Esophagus (tissue), 2 donors: Measurements from ENCODE around the gene RASA3. TPM values are rescaled to one million over a fixed set of nuclear protein-coding genes. Genes with fewer than 3 reads are reported as not detected.

Experiments
- H3K27ac ChIP-seq, 2 donors: one replicate each; pipeline ENCODE4 v1.5.1; 2013; ENCODE audit warnings: low read depth in 2 of 2, mild to moderate bottlenecking in 2 of 2, inconsistent platforms in 1 of 2, low read length in 1 of 2, moderate library complexity in 1 of 2
- H3K27me3 ChIP-seq, 2 donors: one replicate each; pipeline ENCODE4 v1.6.1; 2013; ENCODE audit warnings: low read length in 2 of 2, control low read depth in 1 of 2, mild to moderate bottlenecking in 1 of 2; ENCODE audit not compliant: insufficient read depth in 2 of 2, control insufficient read depth in 1 of 2
- H3K36me3 ChIP-seq, 2 donors: one replicate each; pipeline ENCODE4 v1.6.1; 2013; ENCODE audit warnings: low read length in 1 of 2; ENCODE audit not compliant: control insufficient read depth in 2 of 2, insufficient read depth in 2 of 2
- H3K4me1 ChIP-seq, 2 donors: one replicate each; pipeline ENCODE4 v1.6.1; 2013; ENCODE audit warnings: low read length in 1 of 2; ENCODE audit not compliant: control insufficient read depth in 2 of 2, insufficient read depth in 2 of 2
- H3K4me3 ChIP-seq, 2 donors: one replicate each; pipeline ENCODE4 v1.5.1; 2013; ENCODE audit warnings: low read length in 2 of 2, mild to moderate bottlenecking in 2 of 2, low read depth in 1 of 2, moderate library complexity in 1 of 2
- H3K9me3 ChIP-seq, 2 donors: one replicate each; pipeline ENCODE4 v1.6.1; 2013; ENCODE audit warnings: mild to moderate bottlenecking in 2 of 2, low read depth in 1 of 2, low read length in 1 of 2, moderate library complexity in 1 of 2; ENCODE audit not compliant: control insufficient read depth in 2 of 2, insufficient read depth in 1 of 2
- WGBS, 2 donors: extraction: QIAGEN DNeasy Blood & Tissue Kit; methylation state at CpG; one replicate each; pipeline ENCODE4 v1.1.7; 2013; 5-methylcytosine and 5-hydroxymethylcytosine counted together
- polyA plus RNA-seq, 2 donors: library from polyadenylated mRNA; stranded (reverse); fragments of 200-250 nt; gene quantifications; one replicate each; pipeline ENCODE4 v1.2.3, GENCODE V29; 2013
- donor health status: healthy with polysubstance abuse.
- donor health status: Bipolar disorder and iron deficiency.

The RASA3 gene
- polyA plus RNA-seq, 2 donors: 1.5 to 1.8 TPM

DNA sequence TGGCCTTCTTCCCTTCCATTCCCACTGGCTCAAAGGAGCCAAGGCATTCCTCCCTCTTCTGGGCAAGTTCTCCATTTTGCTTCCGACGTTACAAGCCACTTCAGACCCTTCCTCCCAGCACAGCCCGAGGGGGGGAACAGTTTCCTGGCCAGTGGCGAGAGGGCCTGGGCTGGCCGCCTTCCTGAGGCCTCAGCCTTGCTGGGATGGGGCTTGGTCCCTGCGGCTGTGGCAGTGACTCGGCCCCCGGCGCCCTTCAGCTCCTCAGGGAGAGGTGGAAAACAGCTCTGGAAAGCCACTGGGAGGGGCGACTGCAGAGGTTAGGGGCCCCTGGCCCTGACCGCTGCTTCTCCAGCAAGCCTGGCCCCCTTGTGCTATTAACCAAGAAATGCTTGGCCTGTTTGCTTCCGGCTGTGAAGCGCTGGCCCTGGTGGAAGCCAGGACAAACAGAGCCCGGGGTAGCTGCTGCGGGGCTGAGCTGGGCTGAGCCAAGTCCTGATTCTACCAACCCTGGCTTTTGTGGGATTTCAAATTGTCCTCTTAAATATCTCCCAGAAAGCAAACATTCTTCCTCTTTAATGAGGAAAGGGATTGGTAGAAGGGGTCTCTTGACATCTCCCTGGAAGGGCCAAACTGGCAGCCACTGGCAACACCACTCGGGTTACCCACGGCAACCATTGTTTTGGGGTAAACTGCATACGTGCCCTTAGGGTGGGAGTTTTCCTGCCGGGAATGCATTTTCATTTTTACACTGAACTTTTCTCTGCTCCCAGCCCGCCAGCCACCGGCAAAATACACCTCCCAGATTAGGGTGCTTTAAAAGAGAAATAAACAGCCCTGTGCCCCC is 197.2 kb downstream of the RASA3 start:
- WGBS, 2 donors: 43 to 55% methylated on average over 21 of the region's 21 CpGs
- no peak overlapping the region for H3K4me3 ChIP-seq
- no peaks in the 10 kb centered on the region for H3K27me3 ChIP-seq
- no peaks in the 10 kb centered on the region for H3K9me3 ChIP-seq
- H3K4me1 ChIP-seq: peaks cover 0 to 1% of the 10 kb centered on the region in 2 donors
- H3K36me3 ChIP-seq: no peaks in the 10 kb centered on the region
- no peak overlapping the region for H3K27ac ChIP-seq

DNA sequence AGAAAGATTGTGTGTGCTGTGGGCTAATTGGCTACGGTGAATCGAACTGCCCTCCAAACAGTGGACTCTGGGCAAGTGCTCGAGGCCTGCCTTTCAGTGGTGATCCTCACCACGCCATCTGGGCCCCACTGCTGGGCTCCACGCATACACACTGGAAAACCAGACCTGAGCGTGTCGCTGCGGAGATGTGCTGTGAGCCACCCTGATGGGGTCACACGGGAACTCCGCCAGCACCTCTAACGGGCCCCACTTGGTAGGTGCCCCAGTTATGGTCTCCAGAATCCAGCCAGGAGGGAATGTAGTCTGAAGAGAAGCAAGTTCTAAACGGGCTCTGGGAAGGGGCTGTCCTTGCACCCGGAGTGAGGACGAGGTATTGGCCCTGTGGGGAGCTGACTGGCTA is 197.8 kb downstream of the RASA3 start:
- 86 to 90% methylated on average over 14 of the region's 14 CpGs for WGBS, 2 donors
- H3K9me3 ChIP-seq: no peaks in the 10 kb centered on the region
- no peaks in the 10 kb centered on the region for H3K27me3 ChIP-seq
- peaks cover 0 to 1% of the 10 kb centered on the region in 2 donors for H3K4me1 ChIP-seq
- H3K4me3 ChIP-seq: no peak overlapping the region
- no peaks in the 10 kb centered on the region for H3K36me3 ChIP-seq
- H3K27ac ChIP-seq: no peak overlapping the region

DNA sequence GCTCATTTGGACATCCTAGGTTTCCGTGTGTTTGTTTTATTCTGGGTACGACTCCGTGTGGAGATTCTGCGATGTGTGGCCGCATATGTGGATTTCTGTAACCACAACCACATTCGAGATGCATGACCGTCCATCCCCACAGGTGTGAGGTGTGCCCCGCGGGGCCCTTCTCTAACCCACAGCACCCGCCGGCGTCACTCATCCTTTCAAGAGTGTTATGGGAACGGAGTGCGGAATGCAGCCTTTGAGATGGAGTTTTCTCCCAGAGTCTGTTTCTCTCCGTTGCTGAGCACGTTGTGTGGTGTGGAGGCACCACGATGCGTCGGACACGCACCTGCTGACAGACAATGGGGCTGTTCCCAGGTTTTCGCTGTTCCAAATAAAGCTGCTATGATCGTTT is 198.5 kb downstream of the RASA3 start:
- 94 to 96% methylated on average over 22 of the region's 22 CpGs for WGBS, 2 donors
- Histone ChIP-seq H3K9me3 (no peaks in the 10 kb centered on the region), H3K27ac (no peak overlapping the region), H3K4me3 (no peak overlapping the region), H3K4me1 (peaks cover 0 to 7% of the 10 kb centered on the region in 2 donors), H3K27me3 (no peaks in the 10 kb centered on the region), H3K36me3 (no peaks in the 10 kb centered on the region)

DNA sequence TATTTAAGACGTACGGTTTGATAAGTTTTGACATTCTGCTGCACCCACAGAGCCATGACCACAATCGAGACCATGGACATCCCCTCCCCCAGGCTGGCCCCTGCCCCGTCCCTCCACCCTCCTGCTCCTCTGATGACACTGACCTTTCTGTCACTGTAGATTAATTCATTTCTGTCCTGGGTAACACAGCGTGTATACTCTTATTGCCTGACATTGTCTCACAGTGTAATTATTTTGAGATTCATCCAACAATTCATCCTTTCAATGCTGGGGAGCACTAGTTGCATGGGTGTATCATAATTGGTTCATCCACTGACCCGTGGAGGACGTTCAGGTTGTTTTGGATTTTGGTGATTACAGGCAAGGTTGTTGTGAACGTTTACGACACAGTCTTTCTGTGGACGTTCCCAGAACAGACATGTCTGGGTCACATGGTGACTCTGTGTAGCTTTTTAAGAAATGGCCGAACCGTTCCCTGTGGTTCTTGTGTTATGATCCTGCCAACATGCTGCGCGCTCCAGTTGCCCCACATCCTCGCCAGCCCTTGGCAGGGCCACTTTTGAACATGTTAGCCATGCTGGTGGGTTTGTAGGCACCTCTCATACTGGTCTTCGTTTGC is 200.5 kb downstream of the RASA3 start:
- Histone ChIP-seq H3K4me3 (no peak overlapping the region), H3K9me3 (no peaks in the 10 kb centered on the region), H3K27me3 (no peaks in the 10 kb centered on the region), H3K36me3 (no peaks in the 10 kb centered on the region), H3K27ac (no peak overlapping the region), H3K4me1 (peaks cover 0 to 12% of the 10 kb centered on the region in 2 donors)
- WGBS, 2 donors: 81% methylated on average over 16 of the region's 16 CpGs

DNA sequence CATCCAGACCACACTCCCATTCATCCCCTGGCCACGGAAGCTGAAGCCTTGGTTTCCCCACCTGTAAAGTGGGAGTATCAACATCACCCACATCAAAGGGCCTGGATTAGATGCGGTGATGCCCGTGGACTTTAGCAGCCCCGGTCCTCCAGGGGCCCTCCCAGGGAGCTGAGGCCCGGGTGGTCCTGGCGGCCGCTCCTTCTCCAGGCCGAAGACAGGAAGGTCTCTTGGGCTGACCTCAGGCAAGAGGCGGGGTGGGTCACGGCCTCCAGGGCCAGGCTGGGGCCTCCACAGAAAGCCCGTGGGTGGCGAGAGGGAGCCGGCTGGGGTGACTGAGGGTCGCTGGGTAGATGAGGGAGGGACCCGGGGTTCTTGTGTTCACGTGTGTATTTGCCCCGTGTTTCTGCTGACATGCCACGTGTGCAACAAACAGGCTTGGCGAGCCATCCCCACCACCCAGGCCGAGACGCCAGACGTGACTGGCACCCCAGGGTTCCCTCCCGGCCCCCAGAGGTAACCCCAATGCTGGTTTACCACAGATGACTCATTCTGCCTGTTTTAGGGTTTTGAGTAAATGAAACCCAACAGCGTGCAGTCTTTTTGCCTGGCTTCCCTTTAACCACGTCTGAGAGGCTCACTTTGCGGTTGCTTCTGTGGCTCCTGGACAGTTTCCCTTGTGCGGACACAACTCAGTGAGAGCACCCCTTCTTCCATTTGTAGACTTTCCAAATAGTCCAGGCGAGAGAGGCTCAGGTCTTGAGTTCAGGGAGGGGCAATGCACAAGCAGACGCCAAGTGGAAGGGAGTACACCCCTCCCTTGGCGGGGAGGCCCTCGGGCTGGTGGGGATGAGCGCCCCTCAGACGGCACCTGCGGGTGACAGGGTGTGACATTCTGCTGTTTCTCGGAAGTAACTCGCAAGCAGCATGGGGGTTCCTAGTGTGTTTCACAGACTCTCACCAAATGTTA is 201.5 kb downstream of the RASA3 start:
- WGBS, 2 donors: 81 to 86% methylated on average over 36 of the region's 36 CpGs
- H3K27me3 ChIP-seq: no peaks in the 10 kb centered on the region

DNA sequence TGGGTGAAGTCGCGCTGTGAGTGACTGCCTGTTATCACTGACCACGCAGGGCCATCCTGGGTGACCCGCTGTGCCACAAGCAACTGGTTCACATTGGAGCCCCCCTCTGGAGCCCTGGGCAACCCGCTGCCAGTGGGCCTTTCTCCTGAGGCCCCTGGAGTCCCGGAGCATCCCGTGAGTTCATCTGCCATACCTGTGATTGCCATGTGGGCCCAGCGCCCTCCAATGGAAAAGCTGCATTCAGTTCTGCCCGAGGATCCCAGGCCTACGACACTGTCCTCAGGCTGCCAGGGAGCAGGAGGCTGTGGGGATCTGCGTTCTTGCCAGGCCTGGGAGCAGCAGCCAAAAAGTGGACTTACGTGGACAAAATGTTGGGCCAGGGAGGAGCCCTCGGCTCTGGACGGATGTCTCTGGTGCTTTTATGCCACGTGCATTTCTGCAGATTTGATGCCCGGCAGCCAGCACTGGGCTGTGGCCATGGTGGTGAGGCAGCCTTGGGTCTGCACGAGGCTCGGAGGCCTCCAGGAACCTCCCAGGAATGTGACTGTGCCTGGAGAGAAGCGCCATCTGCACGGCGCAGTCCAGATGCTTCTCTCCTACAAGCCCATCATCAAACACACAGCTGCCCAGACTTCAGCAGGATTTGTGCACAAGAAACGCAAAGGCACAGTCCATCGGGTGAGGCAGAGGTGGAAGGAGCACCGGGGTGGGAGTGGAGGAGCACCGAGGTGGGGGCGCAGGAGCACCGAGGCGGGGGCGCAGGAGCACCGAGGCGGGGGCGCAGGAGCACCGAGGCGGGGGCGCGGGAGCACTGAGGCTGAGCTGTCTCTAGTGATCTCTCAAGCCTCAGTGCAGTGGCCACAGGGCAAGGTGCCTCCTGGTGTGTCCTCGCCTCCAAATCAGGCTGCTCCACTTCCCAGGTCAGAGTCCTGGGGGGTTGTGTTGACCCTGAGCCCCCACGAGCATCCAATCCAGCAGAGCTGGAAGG is 202.5 kb downstream of the RASA3 start:
- Histone ChIP-seq H3K9me3 (no peaks in the 10 kb centered on the region), H3K27ac (no peak overlapping the region), H3K4me3 (no peak overlapping the region), H3K27me3 (no peaks in the 10 kb centered on the region), H3K4me1 (peaks cover 0 to 10% of the 10 kb centered on the region in 2 donors), H3K36me3 (no peaks in the 10 kb centered on the region)
- WGBS, 2 donors: 85 to 86% methylated on average over 37 to 38 of the region's 38 CpGs

More for the DNA sequence above, 201.5 kb downstream of the RASA3 start:
- H3K4me3 ChIP-seq: no peak overlapping the region
- H3K9me3 ChIP-seq: no peaks in the 10 kb centered on the region
- peaks cover 0 to 10% of the 10 kb centered on the region in 2 donors for H3K4me1 ChIP-seq
- H3K36me3 ChIP-seq: no peaks in the 10 kb centered on the region
- no peak overlapping the region for H3K27ac ChIP-seq

DNA sequence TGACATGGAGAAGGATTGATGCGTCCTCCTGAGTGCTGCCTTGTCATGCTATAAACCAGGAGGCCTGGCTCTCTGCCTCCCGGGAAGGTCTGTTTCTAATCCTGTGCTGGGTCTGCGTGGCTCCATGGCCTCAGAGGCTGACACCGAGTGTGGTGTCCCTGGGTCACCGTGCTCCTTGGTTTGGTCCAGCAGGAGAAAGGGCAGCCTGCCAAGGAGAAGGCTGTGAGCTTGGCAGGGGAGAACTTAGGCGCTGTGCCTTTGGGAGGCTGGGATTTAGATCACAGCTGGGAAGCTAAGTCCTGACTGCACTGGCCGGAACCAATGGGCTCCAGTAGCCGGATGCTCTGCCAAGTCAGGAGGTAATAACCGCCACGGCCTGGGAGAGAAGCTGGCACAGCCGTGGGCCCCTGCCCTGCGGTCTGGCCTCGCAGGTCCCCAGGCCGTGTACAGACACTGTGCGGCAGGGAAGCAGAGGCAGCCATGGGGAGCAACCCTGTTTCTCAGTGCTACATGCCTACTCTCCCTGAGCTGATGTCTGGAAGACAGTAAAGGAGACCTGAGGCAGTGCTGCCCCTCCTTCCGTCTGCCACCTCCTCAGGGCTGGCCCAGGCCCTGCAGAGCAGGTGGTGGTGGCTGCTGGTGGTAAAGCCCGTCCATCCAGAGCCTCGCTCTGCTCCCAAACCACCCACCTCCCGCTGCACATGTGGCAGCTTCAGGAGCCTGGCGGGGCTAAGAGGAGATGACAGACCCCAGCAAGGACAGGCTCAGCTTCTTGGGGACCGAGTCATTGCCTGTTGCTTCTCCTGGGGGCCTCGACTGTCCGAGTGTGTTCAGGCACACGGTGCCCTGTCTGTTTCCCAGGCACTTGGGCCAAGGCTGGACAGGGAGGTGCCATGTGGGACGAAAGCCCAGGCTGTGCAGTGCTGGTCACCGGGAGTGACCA is 203.5 kb downstream of the RASA3 start:
- H3K9me3 ChIP-seq: no peaks in the 10 kb centered on the region
- 57% methylated on average over 24 to 26 of the region's 26 CpGs for WGBS, 2 donors
- no peaks in the 10 kb centered on the region for H3K36me3 ChIP-seq
- peak overlapping the region; percentile 37 to 38 for H3K27ac ChIP-seq
- H3K4me1 ChIP-seq: peaks cover 0 to 10% of the 10 kb centered on the region in 2 donors
- no peak overlapping the region for H3K4me3 ChIP-seq
- no peaks in the 10 kb centered on the region for H3K27me3 ChIP-seq
